SIG-M5 treated with dmso at 0.1 percent for 504 hours (cell line): ENCODE results near the gene IGSF5.
"Not testable (repeated sequence)": the region's sequence is repeated elsewhere in the genome, so short reads cannot be mapped to it uniquely, and the experiment has no call there.

Experiments
- DNase-seq: peaks from one replicate; lab custom pipeline; 2025; ENCODE audit not compliant: unreplicated experiment; lab: John Stamatoyannopoulos, UW

IGSF5 gene

GRCh38 chr21:39737376-39738000 is 7.5 kb upstream of the IGSF5 start:
- peak; percentile 64 for DNase-seq

GRCh38 chr21:39738566-39738965 is 6.4 kb upstream of the IGSF5 start:
- DNase-seq = no peak

GRCh38 chr21:39739531-39739930 is 5.5 kb upstream of the IGSF5 start:
- DNase-seq = not testable (repeated sequence)

- DNase-seq = peak; percentile 31
Observed at GRCh38 chr21:39742561-39742960, 2.4 kb upstream of the IGSF5 start.

- not testable (repeated sequence) for DNase-seq
Observed at GRCh38 chr21:39745332-39745731, 349 bp downstream of the IGSF5 start.

- DNase-seq = no peak
Observed at GRCh38 chr21:39750670-39751069, 5.7 kb downstream of the IGSF5 start.

- no peak for DNase-seq
Observed at GRCh38 chr21:39754811-39755210, 9.8 kb downstream of the IGSF5 start.

- no peak for DNase-seq
Observed at GRCh38 chr21:39756285-39756684, 11.3 kb downstream of the IGSF5 start.

- no peak for DNase-seq
Observed at GRCh38 chr21:39763272-39763970, 18.4 kb downstream of the IGSF5 start.

GRCh38 chr21:39774227-39774626 is 29.2 kb downstream of the IGSF5 start:
- no peak for DNase-seq

GRCh38 chr21:39775816-39776215 is 30.8 kb downstream of the IGSF5 start:
- DNase-seq = no peak

- DNase-seq = no peak
Observed at GRCh38 chr21:39776589-39776988, 31.6 kb downstream of the IGSF5 start.

- no peak for DNase-seq
Observed at GRCh38 chr21:39781331-39781730, 36.3 kb downstream of the IGSF5 start.

GRCh38 chr21:39788383-39788782 is 43.4 kb downstream of the IGSF5 start:
- peak; percentile 73 for DNase-seq

GRCh38 chr21:39796466-39796865 is 51.5 kb downstream of the IGSF5 start:
- DNase-seq = no peak

GRCh38 chr21:39799178-39799577 is 54.2 kb downstream of the IGSF5 start:
- no peak for DNase-seq

- no peak for DNase-seq
Observed at GRCh38 chr21:39800311-39800710, 55.3 kb downstream of the IGSF5 start.

- no peak for DNase-seq
Observed at GRCh38 chr21:39802217-39802616, 57.2 kb downstream of the IGSF5 start.

- DNase-seq = no peak
Observed at GRCh38 chr21:39803393-39803792, 58.4 kb downstream of the IGSF5 start.

- DNase-seq = no peak
Observed at GRCh38 chr21:39804240-39804639, 59.3 kb downstream of the IGSF5 start.

GRCh38 chr21:39805983-39806382 is 61.0 kb downstream of the IGSF5 start:
- DNase-seq = peak; percentile 43

- DNase-seq = peak; percentile 21
Observed at GRCh38 chr21:39807738-39808137, 62.8 kb downstream of the IGSF5 start.

GRCh38 chr21:39809936-39810335 is 65.0 kb downstream of the IGSF5 start:
- DNase-seq = no peak
